Mesothelial cell of epicardium (in vitro differentiated cells): ENCODE data around the gene C17orf107. TPM values are rescaled to one million over a fixed set of nuclear protein-coding genes. Genes with fewer than 3 reads are reported as not detected.
"Not testable (repeated sequence)": the region's sequence is repeated elsewhere in the genome, so short reads cannot be mapped to it uniquely, and the experiment has no call there.

ENCODE experiments used
- DNase-seq, 2 experiments: peaks; one replicate each; pipeline ENCODE4 v3.0.0; 2021; ENCODE audit warnings: low spot score in 2 of 2; ENCODE audit not compliant: unreplicated experiment in 2 of 2
- H3K27ac Mint-ChIP-seq: 2 replicates; pipeline ENCODE4 v1.8.0; 2021; ENCODE audit warnings: mixed read lengths
- H3K27me3 Mint-ChIP-seq: 2 replicates; pipeline ENCODE4 v1.8.0; 2021; ENCODE audit warnings: low read depth, mixed read lengths
- H3K36me3 Mint-ChIP-seq: 2 replicates; pipeline ENCODE4 v1.8.0; 2021; ENCODE audit warnings: mixed read lengths
- H3K4me1 Mint-ChIP-seq: 2 replicates; pipeline ENCODE4 v1.8.0; 2021; ENCODE audit warnings: mixed read lengths
- H3K4me3 Mint-ChIP-seq: 2 replicates; pipeline ENCODE4 v1.8.0; 2021; ENCODE audit warnings: mild to moderate bottlenecking, moderate library complexity, mixed read lengths
- H3K9me3 Mint-ChIP-seq: 2 replicates; pipeline ENCODE4 v1.8.0; 2021; ENCODE audit warnings: mixed read lengths
- total RNA-seq: library from RNA; stranded (reverse); gene quantifications from 3 replicates; pipeline ENCODE4 v1.2.1, GENCODE V29; 2021
- TF ChIP-seq, protein P1 (sequence below): fragments of 200-600 bp; sonication (generic); IDR thresholded peaks from one replicate; pipeline ENCODE4 v1.5.0; 2021; ENCODE audit warnings: antibody characterized with exemption; ENCODE audit not compliant: unreplicated experiment

The C17orf107 gene
- total RNA-seq, 1 donor from 2014 or later, result 8.6 TPM

DNA sequence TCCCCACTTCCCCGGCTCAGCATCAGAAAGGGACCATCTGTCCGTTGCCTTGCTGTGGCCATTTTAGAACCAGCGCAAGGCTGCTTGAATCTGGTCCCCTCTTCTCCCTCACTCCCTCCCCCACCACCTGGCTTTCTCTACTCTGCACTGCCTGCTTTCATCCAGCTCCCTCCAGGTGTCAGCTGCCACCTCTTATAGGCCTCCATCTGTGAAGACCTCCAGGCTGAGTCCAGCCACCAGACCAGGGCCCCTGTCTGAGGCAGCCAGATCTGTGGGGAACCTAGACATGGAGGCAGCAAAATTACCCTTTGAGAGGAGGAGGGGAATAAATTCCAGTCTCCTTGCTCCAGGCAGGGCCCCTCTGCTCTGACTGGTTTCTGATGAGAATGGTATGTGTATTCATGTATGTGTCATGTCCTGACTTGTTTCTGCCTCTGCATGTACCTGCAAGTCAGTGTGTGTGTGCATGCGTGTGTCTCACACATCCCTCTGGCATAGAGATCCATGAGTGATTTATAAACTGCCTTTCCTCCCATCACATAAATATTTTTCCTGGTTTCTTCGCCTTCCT is 45.1 kb upstream of the C17orf107 start:
- TF ChIP-seq, protein P1, sequence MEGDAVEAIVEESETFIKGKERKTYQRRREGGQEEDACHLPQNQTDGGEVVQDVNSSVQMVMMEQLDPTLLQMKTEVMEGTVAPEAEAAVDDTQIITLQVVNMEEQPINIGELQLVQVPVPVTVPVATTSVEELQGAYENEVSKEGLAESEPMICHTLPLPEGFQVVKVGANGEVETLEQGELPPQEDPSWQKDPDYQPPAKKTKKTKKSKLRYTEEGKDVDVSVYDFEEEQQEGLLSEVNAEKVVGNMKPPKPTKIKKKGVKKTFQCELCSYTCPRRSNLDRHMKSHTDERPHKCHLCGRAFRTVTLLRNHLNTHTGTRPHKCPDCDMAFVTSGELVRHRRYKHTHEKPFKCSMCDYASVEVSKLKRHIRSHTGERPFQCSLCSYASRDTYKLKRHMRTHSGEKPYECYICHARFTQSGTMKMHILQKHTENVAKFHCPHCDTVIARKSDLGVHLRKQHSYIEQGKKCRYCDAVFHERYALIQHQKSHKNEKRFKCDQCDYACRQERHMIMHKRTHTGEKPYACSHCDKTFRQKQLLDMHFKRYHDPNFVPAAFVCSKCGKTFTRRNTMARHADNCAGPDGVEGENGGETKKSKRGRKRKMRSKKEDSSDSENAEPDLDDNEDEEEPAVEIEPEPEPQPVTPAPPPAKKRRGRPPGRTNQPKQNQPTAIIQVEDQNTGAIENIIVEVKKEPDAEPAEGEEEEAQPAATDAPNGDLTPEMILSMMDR, result no peak
- Mint-ChIP-seq H3K9me3 (no peaks in the 10 kb centered on the region), H3K27ac (peak overlapping the region; percentile 96), H3K36me3 (no peaks in the 10 kb centered on the region), H3K27me3 (no peaks in the 10 kb centered on the region), H3K4me1 (peaks cover 72% of the 10 kb centered on the region), H3K4me3 (peak overlapping the region; percentile 4)
- DNase-seq, result peak; percentile 32 to 51

DNA sequence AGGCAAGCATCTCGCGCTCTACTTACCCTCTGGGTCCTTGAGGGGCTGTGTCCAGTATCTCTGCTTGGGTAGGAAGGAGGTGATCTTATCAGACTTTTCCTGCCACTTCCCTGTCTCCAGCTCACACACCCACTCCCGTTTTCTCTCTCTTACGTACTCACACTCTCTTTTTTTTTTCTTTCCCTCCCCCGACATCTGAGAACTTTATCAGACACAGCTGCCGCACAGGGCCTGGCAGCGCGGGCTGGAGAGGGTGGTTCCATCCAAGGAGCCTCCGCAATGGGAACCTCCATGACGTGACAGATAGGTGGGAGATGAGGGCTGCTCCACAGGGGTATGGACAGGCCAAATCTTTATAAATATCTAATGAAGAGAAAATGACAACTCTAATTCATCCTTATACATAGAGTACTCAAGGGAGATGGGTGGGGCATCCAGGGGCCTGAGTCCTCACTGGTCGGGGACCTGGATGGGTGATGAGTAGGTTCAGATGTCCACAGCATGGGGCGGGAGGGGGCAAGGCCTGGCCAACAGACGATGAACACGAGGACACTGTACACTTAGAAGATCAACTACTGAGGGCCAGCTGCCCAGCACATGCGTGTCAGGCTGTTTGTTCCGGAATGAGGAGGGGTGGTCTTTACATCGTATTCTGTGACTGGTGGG is 42.9 kb upstream of the C17orf107 start:
- no peaks in the 10 kb centered on the region for H3K36me3 Mint-ChIP-seq
- H3K27me3 Mint-ChIP-seq, result no peaks in the 10 kb centered on the region
- no peak overlapping the region for H3K4me3 Mint-ChIP-seq
- DNase-seq, result no peak
- H3K27ac Mint-ChIP-seq, result peak overlapping the region; percentile 92
- TF ChIP-seq, protein P1, result no peak
- H3K9me3 Mint-ChIP-seq, result no peaks in the 10 kb centered on the region
- peaks cover 54% of the 10 kb centered on the region for H3K4me1 Mint-ChIP-seq

DNA sequence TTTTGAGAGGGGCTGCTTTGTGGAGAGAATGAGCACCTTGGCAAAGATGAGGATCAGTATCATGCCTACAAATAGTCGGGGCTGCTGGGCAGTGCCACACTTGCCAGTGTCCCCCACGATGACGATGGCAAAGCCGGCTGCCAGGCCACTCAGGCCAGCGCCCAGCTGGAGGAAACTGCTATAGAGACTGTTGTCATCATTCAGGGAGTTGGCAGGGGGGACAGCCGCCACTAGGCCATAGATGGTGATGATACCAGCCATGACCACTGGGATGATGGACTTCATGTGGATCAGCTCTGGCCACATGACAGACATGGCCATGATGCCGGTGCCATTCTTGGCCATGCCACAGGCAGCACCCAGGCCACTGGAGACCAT is 42.4 kb upstream of the C17orf107 start:
- no peak overlapping the region for H3K4me3 Mint-ChIP-seq
- H3K27ac Mint-ChIP-seq, result peak overlapping the region; percentile 92
- TF ChIP-seq, protein P1, result no peak
- peaks cover 51% of the 10 kb centered on the region for H3K4me1 Mint-ChIP-seq
- H3K9me3 Mint-ChIP-seq, result no peaks in the 10 kb centered on the region
- H3K27me3 Mint-ChIP-seq, result no peaks in the 10 kb centered on the region
- H3K36me3 Mint-ChIP-seq, result no peaks in the 10 kb centered on the region
- DNase-seq, result no peak

DNA sequence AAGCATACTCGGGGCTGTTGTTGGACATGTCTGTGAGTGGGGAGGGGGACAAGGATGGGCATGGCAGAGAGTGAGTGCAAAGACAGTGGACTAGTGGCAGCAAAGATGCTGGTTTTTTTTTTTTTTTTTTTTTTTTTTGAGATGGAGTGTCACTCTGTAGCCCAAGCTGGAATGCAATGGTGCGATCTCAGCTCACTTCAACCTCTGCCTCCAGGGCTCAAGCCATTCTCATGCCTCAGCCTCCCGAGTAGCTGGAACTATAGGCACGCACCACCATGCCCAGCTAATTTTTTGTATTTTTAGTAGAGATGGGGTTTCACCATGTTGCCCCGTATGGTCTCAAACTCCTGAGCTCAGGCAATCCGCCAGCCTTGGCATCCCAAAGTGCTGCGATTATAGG is 42.0 kb upstream of the C17orf107 start:
- not testable (repeated sequence) for H3K9me3 Mint-ChIP-seq, H3K27me3 Mint-ChIP-seq, H3K4me3 Mint-ChIP-seq, DNase-seq, H3K36me3 Mint-ChIP-seq
- Mint-ChIP-seq H3K27ac (peak overlapping the region; percentile 27), H3K4me1 (peaks cover 47% of the 10 kb centered on the region)

DNA sequence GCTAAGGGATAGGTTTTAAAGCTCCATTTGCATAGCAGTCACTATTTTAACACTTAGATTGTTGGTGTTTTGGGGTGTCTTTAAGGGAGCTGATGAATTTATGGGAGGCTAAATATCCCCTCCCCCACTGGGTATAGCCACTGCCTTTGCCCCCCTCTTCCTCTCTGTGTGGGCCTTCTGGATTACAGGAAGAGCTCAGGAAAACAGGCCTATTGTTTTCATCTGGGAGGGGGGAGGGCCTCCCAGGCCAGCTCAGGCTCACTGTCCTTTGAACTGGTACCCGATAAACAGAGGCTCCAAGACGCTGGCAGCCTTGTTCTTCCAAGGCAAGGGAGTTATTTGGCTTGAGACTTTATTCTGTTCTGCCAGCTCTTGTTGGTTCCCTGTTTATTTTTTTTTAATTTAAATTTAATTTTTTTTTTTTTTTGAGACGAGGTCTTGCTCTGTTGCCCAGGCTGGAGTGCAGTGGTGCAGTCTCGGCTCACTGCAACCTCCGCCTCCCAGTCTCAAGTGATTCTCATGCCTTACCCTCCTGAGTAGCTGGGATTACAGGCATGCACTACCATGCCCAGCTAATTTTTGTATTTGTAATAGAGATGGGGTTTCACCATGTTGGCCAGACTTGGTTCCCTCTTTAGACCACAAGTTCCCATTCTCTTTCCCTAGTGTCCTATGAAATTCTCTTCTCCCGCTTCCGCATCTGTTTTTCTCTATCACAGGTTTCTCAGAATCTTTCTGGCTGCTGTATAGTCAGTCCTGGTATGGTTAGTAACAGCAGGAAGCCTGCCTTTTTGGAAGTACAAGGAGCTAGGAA is 41.1 kb upstream of the C17orf107 start:
- Mint-ChIP-seq H3K27ac (peak overlapping the region; percentile 77), H3K4me1 (peaks cover 45% of the 10 kb centered on the region), H3K27me3 (no peaks in the 10 kb centered on the region), H3K9me3 (no peaks in the 10 kb centered on the region), H3K36me3 (no peaks in the 10 kb centered on the region), H3K4me3 (no peak overlapping the region)
- no peak for DNase-seq
- TF ChIP-seq, protein P1, result no peak

DNA sequence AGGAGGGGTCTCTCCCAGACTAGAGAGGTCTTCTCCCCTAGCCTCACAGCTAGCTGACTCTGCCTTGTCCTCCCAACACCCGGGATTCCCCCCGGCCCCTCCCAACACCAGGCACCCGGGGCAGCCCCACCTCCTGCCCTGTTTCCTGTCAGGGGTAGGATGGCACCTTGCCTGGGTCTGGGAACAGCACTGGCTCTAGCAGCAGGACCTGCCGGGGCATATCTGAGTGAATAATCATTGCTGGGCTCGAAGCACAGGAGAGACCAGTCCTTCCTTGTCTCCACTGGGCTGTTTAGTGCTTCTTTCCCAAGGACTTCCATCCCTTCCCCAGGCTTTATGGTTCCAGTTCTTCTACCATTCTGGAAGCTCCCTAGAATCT is 40.5 kb upstream of the C17orf107 start:
- Mint-ChIP-seq H3K9me3 (no peaks in the 10 kb centered on the region), H3K27ac (peak overlapping the region; percentile 77)

More for the DNA sequence above, 40.5 kb upstream of the C17orf107 start:
- H3K27me3 Mint-ChIP-seq, result no peaks in the 10 kb centered on the region
- no peak for DNase-seq
- H3K4me1 Mint-ChIP-seq, result peaks cover 39% of the 10 kb centered on the region
- H3K36me3 Mint-ChIP-seq, result no peaks in the 10 kb centered on the region
- no peak overlapping the region for H3K4me3 Mint-ChIP-seq
- TF ChIP-seq, protein P1, result no peak
